T1000 (cell line): Measurements from ENCODE around the gene PIKFYVE.
"Not testable (repeated sequence)": the region's sequence is repeated elsewhere in the genome, so short reads cannot be mapped to it uniquely, and the experiment has no call there.

Experiments used
- DNase-seq: peaks from one replicate; lab custom pipeline; 2025; ENCODE audit warnings: mixed read lengths; lab: John Stamatoyannopoulos, UW

The PIKFYVE gene

GRCh38 chr2:208363485-208363884 lies 97.4 kb downstream of the PIKFYVE start:
- DNase-seq: no peak

- no peak for DNase-seq
Observed at GRCh38 chr2:208366215-208367127, 100.4 kb downstream of the PIKFYVE start.

GRCh38 chr2:208369091-208369490 lies 103.0 kb downstream of the PIKFYVE start:
- no peak for DNase-seq

- DNase-seq: no peak
Observed at GRCh38 chr2:208370881-208371633, 105.0 kb downstream of the PIKFYVE start.

- DNase-seq: no peak
Observed at GRCh38 chr2:208371634-208371935, 105.5 kb downstream of the PIKFYVE start.

GRCh38 chr2:208373460-208374089 lies 107.5 kb downstream of the PIKFYVE start:
- peak; percentile 5 for DNase-seq

- DNase-seq: no peak
Observed at GRCh38 chr2:208375491-208376068, 109.5 kb downstream of the PIKFYVE start.

- DNase-seq: not testable (repeated sequence)
Observed at GRCh38 chr2:208377344-208377860, 111.3 kb downstream of the PIKFYVE start.

GRCh38 chr2:208379192-208379591 lies 113.1 kb downstream of the PIKFYVE start:
- DNase-seq: no peak

- no peak for DNase-seq
Observed at GRCh38 chr2:208384637-208385036, 118.6 kb downstream of the PIKFYVE start.

- DNase-seq: no peak
Observed at GRCh38 chr2:208386541-208386940, 120.5 kb downstream of the PIKFYVE start.

- DNase-seq: no peak
Observed at GRCh38 chr2:208389940-208390339, 123.9 kb downstream of the PIKFYVE start.

GRCh38 chr2:208392300-208392699 lies 126.2 kb downstream of the PIKFYVE start:
- DNase-seq: no peak

GRCh38 chr2:208396796-208397195 lies 130.7 kb downstream of the PIKFYVE start:
- not testable (repeated sequence) for DNase-seq

GRCh38 chr2:208399201-208399600 lies 133.1 kb downstream of the PIKFYVE start:
- DNase-seq: no peak

GRCh38 chr2:208406474-208407451 lies 140.7 kb downstream of the PIKFYVE start, which contains the start of gene PTH2R:
Gene PTH2R, plus strand, starts transcription at chr2:208406792. Its CDS starts 252 bp downstream, at chr2:208407044.
- DNase-seq: no peak

- no peak for DNase-seq
Observed at GRCh38 chr2:208407667-208408066, 141.6 kb downstream of the PIKFYVE start.
